Bronchial epithelial cell (primary cell): ENCODE data around the gene ENTPD3. TPM values are rescaled to one million over a fixed set of nuclear protein-coding genes. Genes with fewer than 3 reads are reported as not detected.

Experiments used
- DNase-seq: peaks from one replicate; pipeline ENCODE4 v3.0.0-alpha.2; 2010; ENCODE audit warnings: low read depth
- FAIRE-seq: peaks from 2 replicates; lab custom pipeline; 2011; peaks lifted over from hg19 to GRCh38; lab: Jason Lieb, UNC
- H3K27me3 ChIP-seq: 2 replicates; pipeline ENCODE4 v1.5.1; 2011; ENCODE audit warnings: low read length; ENCODE audit not compliant: control insufficient read depth, insufficient read depth
- H3K36me3 ChIP-seq: 2 replicates; pipeline ENCODE4 v1.5.1; 2011; ENCODE audit warnings: low read length; ENCODE audit not compliant: control insufficient read depth, insufficient read depth
- H3K4me3 ChIP-seq: 2 replicates; pipeline ENCODE4 v1.5.1; 2011; ENCODE audit warnings: mild to moderate bottlenecking, low read depth, low read length, control low read depth
- total RNA-seq: library from RNA; depleted of rRNA; stranded (reverse); fragments of >200 nt; gene quantifications from 2 replicates; pipeline ENCODE4 v1.2.1, GENCODE V29; 2014
- TF ChIP-seq, protein P1 (sequence below): IDR thresholded peaks from 2 replicates; pipeline ENCODE4 v1.5.1; 2011; ENCODE audit warnings: mild to moderate bottlenecking, moderate library complexity, low read length, control low read depth, inconsistent platforms; ENCODE audit not compliant: insufficient read depth, severe bottlenecking

The ENTPD3 gene
- total RNA-seq, 1 donor from 2014 or later = 8.4 TPM

DNA sequence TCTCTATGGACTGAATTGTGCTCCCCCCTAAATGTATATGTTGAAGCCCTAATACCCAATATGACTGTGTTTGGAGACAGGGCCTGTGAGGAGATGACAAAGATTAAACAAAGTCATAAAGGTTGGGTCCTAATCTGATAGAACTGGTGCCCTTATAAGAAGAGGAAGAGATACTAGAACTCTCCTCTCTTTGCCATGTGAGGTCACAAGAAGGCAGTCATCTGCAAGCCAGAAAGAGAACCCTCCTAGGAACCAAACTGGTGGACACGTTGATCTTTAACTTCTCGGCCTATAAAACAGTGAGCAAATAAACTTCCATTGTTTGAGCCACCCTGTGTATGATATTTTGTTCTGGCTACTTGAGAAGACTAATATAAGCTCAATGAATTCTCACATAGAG is 31.6 kb upstream of the ENTPD3 start:
- H3K4me3 ChIP-seq = no peak overlapping the region
- H3K36me3 ChIP-seq = no peaks in the 10 kb centered on the region
- TF ChIP-seq, protein P1, sequence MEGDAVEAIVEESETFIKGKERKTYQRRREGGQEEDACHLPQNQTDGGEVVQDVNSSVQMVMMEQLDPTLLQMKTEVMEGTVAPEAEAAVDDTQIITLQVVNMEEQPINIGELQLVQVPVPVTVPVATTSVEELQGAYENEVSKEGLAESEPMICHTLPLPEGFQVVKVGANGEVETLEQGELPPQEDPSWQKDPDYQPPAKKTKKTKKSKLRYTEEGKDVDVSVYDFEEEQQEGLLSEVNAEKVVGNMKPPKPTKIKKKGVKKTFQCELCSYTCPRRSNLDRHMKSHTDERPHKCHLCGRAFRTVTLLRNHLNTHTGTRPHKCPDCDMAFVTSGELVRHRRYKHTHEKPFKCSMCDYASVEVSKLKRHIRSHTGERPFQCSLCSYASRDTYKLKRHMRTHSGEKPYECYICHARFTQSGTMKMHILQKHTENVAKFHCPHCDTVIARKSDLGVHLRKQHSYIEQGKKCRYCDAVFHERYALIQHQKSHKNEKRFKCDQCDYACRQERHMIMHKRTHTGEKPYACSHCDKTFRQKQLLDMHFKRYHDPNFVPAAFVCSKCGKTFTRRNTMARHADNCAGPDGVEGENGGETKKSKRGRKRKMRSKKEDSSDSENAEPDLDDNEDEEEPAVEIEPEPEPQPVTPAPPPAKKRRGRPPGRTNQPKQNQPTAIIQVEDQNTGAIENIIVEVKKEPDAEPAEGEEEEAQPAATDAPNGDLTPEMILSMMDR = no peak
- no peaks in the 10 kb centered on the region for H3K27me3 ChIP-seq
- no peak for FAIRE-seq
- DNase-seq = no peak

DNA sequence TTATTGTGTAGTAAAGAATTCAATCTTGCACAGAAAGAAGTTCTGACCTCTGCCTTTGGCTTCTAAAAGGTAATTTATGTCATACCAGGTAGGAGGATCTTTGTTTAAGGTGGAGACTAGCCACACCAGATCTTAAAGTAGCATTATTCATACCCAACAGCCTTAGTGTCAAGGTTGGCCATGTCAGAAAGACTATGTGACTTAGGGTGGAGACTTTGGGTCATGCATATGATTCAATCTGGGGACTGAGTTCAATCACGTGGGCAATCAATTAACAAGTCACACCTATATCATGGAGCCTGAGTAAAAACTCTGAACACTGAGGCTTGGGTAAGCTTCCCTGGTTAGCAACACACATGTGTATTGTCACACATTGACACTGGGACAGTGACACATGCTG is 28.5 kb upstream of the ENTPD3 start:
- Histone ChIP-seq H3K4me3 (no peak overlapping the region), H3K36me3 (no peaks in the 10 kb centered on the region), H3K27me3 (no peaks in the 10 kb centered on the region)
- DNase-seq = no peak
- no peak for FAIRE-seq
- TF ChIP-seq, protein P1 = no peak

DNA sequence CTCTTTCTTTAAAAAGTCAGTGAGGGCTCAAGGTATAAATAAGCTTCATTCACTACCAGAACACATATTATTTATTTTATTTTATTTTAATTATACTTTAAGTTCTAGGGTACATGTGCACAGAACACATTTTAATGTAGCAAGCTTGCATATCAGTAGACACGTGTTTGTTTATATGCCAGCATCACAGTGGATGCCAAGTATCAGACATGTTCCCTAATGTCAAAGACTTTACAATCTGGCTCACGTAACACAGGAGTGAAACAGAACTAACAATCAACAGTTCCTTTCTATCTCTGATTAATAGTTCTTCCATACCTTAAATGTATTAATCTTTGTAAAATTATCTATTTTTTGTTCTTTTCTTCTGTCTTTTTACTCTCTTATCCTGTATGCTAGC is 23.3 kb upstream of the ENTPD3 start:
- TF ChIP-seq, protein P1 = no peak
- FAIRE-seq (no peak), DNase-seq (no peak)
- H3K36me3 ChIP-seq = no peaks in the 10 kb centered on the region
- no peak overlapping the region for H3K4me3 ChIP-seq
- H3K27me3 ChIP-seq = no peaks in the 10 kb centered on the region

DNA sequence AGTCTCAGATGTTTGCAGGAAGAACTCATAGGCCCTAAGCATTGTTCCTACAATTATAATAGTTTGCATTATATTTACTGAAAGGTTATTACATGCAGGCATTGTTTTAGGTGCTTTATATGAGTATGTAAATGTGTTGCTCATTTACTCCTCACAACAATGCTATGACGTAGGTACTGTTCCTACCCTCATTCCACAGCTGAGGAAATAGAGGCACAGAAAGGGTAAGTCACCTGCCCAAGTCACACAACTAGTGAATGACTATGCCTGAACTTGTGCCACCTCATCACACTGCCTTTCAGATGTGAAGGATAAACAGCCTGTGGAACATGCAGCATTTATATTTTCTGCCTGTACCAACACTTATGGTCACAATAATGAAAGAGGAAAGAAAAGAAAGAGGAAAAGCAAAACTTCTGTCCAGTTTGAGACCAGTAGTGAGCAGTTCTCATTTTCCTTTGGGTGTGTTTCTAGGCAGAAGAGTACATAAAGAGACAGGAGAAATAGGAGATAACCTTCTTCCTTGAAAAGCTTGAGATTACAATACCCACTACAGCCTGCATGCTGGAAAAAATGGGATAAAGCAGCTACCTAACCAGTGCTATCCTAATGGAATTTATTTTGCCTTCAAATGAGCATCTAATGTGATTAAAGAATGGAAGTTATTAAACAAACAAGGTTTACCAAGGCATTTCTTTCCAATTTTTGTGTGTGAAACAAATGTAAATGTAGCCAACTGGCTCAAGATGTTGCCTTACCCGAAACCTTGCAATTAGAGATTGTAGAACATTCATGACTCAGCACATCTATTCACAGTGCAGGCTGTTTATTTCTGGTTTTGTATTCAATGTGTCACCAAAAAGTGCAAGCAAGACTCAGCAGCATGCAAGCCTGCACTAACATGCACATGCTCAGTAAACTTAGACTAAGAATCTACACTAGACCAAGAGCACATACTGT is 20.5 kb upstream of the ENTPD3 start:
- no peaks in the 10 kb centered on the region for H3K27me3 ChIP-seq
- TF ChIP-seq, protein P1 = no peak
- peak; percentile 94 for DNase-seq
- H3K36me3 ChIP-seq = no peaks in the 10 kb centered on the region
- peak; percentile 91 for FAIRE-seq
- no peak overlapping the region for H3K4me3 ChIP-seq

DNA sequence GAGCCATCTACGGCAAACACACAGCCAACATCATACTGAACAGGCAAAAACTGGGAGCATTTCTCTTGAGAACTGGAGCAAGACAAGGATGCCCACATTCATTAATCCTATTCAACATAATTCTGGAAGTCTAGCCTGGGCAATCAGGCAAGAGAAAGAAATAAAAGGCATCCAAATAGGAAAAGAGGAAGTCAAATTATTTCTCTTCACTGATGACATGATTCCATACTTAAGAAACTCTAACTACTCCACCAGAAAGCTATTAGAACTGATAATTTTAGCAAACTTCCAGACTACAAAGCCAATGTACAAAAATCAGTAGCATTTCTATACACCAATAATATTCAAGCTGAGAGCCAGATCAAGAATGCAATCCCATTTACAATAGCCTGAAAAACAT is 17.3 kb upstream of the ENTPD3 start:
- H3K36me3 ChIP-seq = no peaks in the 10 kb centered on the region
- FAIRE-seq = no peak

More for the DNA sequence above, 17.3 kb upstream of the ENTPD3 start:
- Histone ChIP-seq H3K4me3 (no peak overlapping the region), H3K27me3 (no peaks in the 10 kb centered on the region)
- no peak for DNase-seq
- TF ChIP-seq, protein P1 = no peak
